ENCODE data around the gene CBR1. TPM values are rescaled to one million over a fixed set of nuclear protein-coding genes. Genes with fewer than 3 reads are reported as not detected.
A peak's percentile ranks its signal among the peaks of the same experiment; 100 is the strongest.

Gene CBR1
- total RNA-seq, 2 experiments from 2014 or later, result 5.2 to 6.8 TPM

GRCh38 chr21:36109868-36110267 is 40.0 kb downstream of the CBR1 start:
- Mint-ChIP-seq H3K9me3 (no peaks in the 10 kb centered on the region), H3K27ac (no peak overlapping the region), H3K27me3 (peaks cover 31% of the 10 kb centered on the region), H3K4me3 (no peak overlapping the region), H3K4me1 (ENCODE audit: low read depth) (peaks cover 27% of the 10 kb centered on the region), H3K36me3 (ENCODE audit: low read depth) (no peaks in the 10 kb centered on the region)
- ChIA-PET CTCF (no interaction called here), POLR2A (no interaction called here)
- no peak overlapping the region for H3K27ac ChIP-seq (ENCODE audit: low read depth in 1 of 2, low read length in 2 of 2)
- H3K4me1 ChIP-seq (ENCODE audit: insufficient read depth, low read length), result peaks cover 26% of the 10 kb centered on the region
- H3K36me3 ChIP-seq (ENCODE audit: insufficient read depth, low read length), result no peaks in the 10 kb centered on the region
- DNase-seq, result no peak
- intact Hi-C loops (cut with DNase I, micrococcal nuclease), result loop anchor here in 1 of 2 experiments (10.0 kb wide), 2 partner anchors 265 to 705 kb away; no protein-coding TSS in a partner anchor
- H3K9me3 ChIP-seq (ENCODE audit: control insufficient read depth in 1 of 2, insufficient read depth in 1 of 2, low read length in 2 of 2), result no peaks in the 10 kb centered on the region
- no peak for ATAC-seq (ENCODE audit: poor library complexity)
- H3K4me3 ChIP-seq (ENCODE audit: low read length), result no peak overlapping the region
- peaks cover 6 to 10% of the 10 kb centered on the region in 2 experiments for H3K27me3 ChIP-seq (ENCODE audit: control insufficient read depth in 1 of 2, insufficient read depth in 2 of 2, low read length in 2 of 2)
- TF ChIP-seq CTCF (IDR thresholded peaks at IDR 0.05), result no peak

DNA sequence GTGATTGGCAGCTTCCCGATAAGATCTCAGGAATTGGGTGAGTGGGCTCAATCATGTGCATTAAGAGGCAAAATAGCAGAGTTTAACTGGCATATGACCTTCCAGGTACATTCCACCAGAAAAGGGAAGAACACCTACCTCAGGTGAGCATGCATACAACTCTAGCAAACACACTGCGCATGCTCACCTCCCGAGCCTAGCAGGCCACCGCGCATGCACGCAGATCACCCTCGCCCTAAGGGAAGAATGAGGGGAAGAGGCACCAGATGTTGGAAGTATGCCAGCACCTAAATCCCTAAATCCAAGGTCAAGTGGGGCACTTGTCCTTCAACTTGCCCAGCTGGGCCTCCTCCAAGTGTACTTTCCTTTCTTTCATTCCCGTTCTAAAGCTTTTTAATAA is 41.4 kb downstream of the CBR1 start:
- intact Hi-C loops (cut with DNase I, micrococcal nuclease), result loop anchor here in 1 of 2 experiments (10.0 kb wide), 2 partner anchors 266 to 706 kb away; no protein-coding TSS in a partner anchor
- no peak for TF ChIP-seq CTCF (IDR thresholded peaks at IDR 0.05)
- ChIA-PET CTCF (no interaction called here), POLR2A (interaction anchor here (0.8 to 1.1 kb wide), 2 partner anchors 32 to 76 kb away, joined by 3 read pairs; no protein-coding TSS in a partner anchor)
- Mint-ChIP-seq H3K9me3 (no peaks in the 10 kb centered on the region), H3K27me3 (peaks cover 17% of the 10 kb centered on the region), H3K4me1 (ENCODE audit: low read depth) (peaks cover 27% of the 10 kb centered on the region), H3K27ac (no peak overlapping the region), H3K36me3 (ENCODE audit: low read depth) (no peaks in the 10 kb centered on the region), H3K4me3 (no peak overlapping the region)
- H3K36me3 ChIP-seq (ENCODE audit: insufficient read depth, low read length), result no peaks in the 10 kb centered on the region
- H3K27ac ChIP-seq (ENCODE audit: low read depth in 1 of 2, low read length in 2 of 2), result no peak overlapping the region
- no peaks in the 10 kb centered on the region for H3K9me3 ChIP-seq (ENCODE audit: control insufficient read depth in 1 of 2, insufficient read depth in 1 of 2, low read length in 2 of 2)
- no peaks in the 10 kb centered on the region for H3K27me3 ChIP-seq (ENCODE audit: control insufficient read depth in 1 of 2, insufficient read depth in 2 of 2, low read length in 2 of 2)
- DNase-seq (no peak), ATAC-seq (ENCODE audit: poor library complexity) (no peak)
- H3K4me3 ChIP-seq (ENCODE audit: low read length), result no peak overlapping the region
- H3K4me1 ChIP-seq (ENCODE audit: insufficient read depth, low read length), result peaks cover 32% of the 10 kb centered on the region

DNA sequence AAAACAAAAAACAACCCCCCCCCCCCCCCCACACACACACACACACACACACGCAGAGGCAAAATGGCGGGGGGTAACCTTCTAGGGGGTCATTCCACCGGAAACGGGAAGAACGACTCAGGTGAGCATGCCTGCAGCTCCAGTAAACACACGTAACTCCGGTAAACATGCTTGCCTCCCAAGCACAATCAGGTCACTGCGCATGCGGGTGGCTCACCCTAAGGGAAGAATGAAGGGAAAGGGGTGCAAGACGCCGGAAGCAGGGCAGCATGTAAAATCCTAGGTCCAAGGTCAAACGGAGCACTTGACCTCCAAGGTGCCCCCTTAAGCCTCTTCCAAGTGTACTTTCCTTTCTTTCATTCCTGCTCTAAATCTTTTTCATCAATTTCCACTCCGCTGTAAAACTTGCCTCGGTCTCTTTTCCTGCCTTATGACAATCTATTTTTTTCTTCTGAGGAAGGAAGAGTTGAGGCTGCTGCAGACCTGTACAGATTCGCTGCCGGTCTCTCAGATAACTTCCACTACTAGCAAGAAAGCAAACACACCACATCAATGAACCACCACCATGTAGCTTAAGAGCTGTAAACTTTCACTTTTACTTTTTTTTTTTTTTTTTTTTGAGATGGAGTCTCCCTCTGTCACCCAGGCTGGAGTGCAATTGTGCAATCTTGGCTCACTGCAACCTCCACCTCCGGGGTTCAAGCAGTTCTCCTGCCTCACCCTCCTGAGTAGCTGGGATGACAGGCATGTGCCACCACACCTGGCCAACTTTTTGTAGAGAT is 44.0 kb downstream of the CBR1 start:
- Mint-ChIP-seq H3K9me3 (no peaks in the 10 kb centered on the region), H3K27ac (peak overlapping the region; percentile 61), H3K27me3 (no peaks in the 10 kb centered on the region), H3K4me3 (peak overlapping the region; percentile 84), H3K4me1 (ENCODE audit: low read depth) (peaks cover 27% of the 10 kb centered on the region), H3K36me3 (ENCODE audit: low read depth) (no peaks in the 10 kb centered on the region)
- ChIA-PET POLR2A (interaction anchor here (0.7 to 1.6 kb wide), 7 partner anchors 21 to 206 kb away, joined by 3 to 13 read pairs (median 3); partner anchors contain the start of genes CBR3, MORC3 and SETD4), CTCF (interaction anchor here (0.7 to 4.4 kb wide), 7 partner anchors 12 to 1065 kb away, joined by 3 to 16 read pairs (median 5); partner anchors contain the start of gene SETD4)
- intact Hi-C loops (cut with DNase I, micrococcal nuclease), result loop anchor here in 1 of 2 experiments (2.0 to 10.0 kb wide), 3 partner anchors 53 to 709 kb away; partner anchors contain the start of gene SETD4
- TF ChIP-seq CTCF (IDR thresholded peaks at IDR 0.05), result no peak
- peak; percentile 81 for ATAC-seq (ENCODE audit: poor library complexity)
- H3K4me3 ChIP-seq (ENCODE audit: low read length), result peak overlapping the region; percentile 56
- peak overlapping the region; percentile 58 to 79 for H3K27ac ChIP-seq (ENCODE audit: low read depth in 1 of 2, low read length in 2 of 2)
- H3K27me3 ChIP-seq (ENCODE audit: control insufficient read depth in 1 of 2, insufficient read depth in 2 of 2, low read length in 2 of 2), result no peaks in the 10 kb centered on the region
- H3K4me1 ChIP-seq (ENCODE audit: insufficient read depth, low read length), result peaks cover 32% of the 10 kb centered on the region
- DNase-seq, result peak in 12 of 14 experiments; percentile 18 to 92 (median 48)
- H3K9me3 ChIP-seq (ENCODE audit: control insufficient read depth in 1 of 2, insufficient read depth in 1 of 2, low read length in 2 of 2), result no peaks in the 10 kb centered on the region
- no peaks in the 10 kb centered on the region for H3K36me3 ChIP-seq (ENCODE audit: insufficient read depth, low read length)

All from CD4-positive, alpha-beta T cell (primary cell).